Nephron progenitor cell (in vitro differentiated cells): Measurements from ENCODE around the gene ABHD14A.
A peak's percentile ranks its signal among the peaks of the same experiment; 100 is the strongest.

Source experiments
- DNase-seq: peaks from one replicate; pipeline ENCODE4 v3.0.0; 2021
- H3K27ac Mint-ChIP-seq: 2 replicates; pipeline ENCODE4 v1.8.0; 2021; ENCODE audit warnings: mild to moderate bottlenecking, moderate library complexity, mixed read lengths
- H3K27me3 Mint-ChIP-seq: 2 replicates; pipeline ENCODE4 v1.8.0; 2021; ENCODE audit warnings: mild to moderate bottlenecking, low read depth, mixed read lengths; ENCODE audit not compliant: poor library complexity
- H3K36me3 Mint-ChIP-seq: 2 replicates; pipeline ENCODE4 v1.8.0; 2021; ENCODE audit warnings: low read depth, mixed read lengths
- H3K4me1 Mint-ChIP-seq: 2 replicates; pipeline ENCODE4 v1.8.0; 2021; ENCODE audit warnings: mixed read lengths
- H3K4me3 Mint-ChIP-seq: 2 replicates; pipeline ENCODE4 v1.8.0; 2021; ENCODE audit warnings: mild to moderate bottlenecking, moderate library complexity, mixed read lengths
- H3K9me3 Mint-ChIP-seq: 2 replicates; pipeline ENCODE4 v1.8.0; 2021; ENCODE audit warnings: mild to moderate bottlenecking, moderate library complexity, mixed read lengths
- TF ChIP-seq, protein P1 (sequence below): fragments of 200-600 bp; sonication (generic); IDR thresholded peaks from 2 replicates; pipeline ENCODE4 v1.5.0; 2021; ENCODE audit warnings: antibody characterized with exemption

ABHD14A gene

DNA sequence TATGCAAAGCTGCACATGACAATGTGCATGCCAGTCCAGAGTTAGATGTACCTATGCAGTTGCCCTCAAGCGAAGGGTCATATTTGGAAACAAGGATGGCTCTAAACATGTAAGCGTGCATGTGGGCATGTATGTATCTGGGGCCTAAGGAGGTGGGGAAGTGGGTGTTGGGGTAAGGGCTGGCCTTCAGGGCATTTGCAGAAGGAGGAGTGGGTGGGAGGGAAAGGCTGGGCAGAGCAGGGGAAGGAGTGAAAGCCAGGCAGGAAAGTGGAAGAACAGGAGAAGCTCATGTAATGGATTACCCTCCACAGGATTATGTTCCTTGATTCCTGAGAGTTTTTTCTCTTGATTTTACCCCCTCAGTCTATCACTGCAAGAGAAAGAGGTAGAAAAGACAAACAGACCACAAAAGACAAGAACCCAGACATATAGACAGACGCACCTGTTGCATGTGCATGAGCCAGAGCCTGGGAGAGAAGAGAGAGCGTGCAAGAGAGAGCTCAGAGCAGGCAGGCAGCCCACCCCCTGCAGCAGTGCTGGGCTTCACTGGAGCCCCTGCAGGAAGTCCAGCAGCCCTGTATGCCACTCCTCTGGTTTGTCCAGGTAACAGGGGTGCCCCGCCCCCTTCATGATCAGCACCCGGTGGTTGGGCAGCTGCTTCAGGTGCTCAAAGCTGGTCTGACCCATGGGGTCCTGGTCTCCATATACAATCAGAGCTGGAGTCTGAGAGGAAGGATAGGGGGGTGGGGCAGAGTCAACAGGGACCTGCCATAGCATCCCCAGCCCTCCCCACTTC lies 5.8 kb upstream of the ABHD14A start:
- Mint-ChIP-seq H3K36me3 (no peaks in the 10 kb centered on the region), H3K4me1 (peaks cover 70% of the 10 kb centered on the region)

DNA sequence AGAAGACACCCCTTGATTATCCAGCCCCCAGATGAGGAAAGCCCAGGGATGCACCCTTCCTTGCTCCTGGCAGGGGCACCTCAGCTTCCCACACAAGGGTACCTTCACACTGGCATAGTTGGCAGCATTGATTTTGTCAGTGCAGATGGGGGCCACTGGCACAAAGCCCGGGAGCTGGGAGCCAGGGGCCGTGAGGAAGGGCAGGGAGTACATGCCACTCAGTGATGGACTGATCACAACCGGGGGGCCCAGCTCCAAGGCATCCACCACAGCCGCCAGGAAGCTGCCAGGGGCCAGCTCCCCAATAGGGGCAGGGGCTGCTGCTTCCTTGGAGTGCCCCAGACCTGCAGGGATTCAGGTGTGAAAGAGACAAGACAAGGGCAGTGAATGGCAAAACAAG lies 5.0 kb upstream of the ABHD14A start:
- H3K9me3 Mint-ChIP-seq = no peaks in the 10 kb centered on the region
- H3K4me3 Mint-ChIP-seq = no peak overlapping the region
- TF ChIP-seq, protein P1, sequence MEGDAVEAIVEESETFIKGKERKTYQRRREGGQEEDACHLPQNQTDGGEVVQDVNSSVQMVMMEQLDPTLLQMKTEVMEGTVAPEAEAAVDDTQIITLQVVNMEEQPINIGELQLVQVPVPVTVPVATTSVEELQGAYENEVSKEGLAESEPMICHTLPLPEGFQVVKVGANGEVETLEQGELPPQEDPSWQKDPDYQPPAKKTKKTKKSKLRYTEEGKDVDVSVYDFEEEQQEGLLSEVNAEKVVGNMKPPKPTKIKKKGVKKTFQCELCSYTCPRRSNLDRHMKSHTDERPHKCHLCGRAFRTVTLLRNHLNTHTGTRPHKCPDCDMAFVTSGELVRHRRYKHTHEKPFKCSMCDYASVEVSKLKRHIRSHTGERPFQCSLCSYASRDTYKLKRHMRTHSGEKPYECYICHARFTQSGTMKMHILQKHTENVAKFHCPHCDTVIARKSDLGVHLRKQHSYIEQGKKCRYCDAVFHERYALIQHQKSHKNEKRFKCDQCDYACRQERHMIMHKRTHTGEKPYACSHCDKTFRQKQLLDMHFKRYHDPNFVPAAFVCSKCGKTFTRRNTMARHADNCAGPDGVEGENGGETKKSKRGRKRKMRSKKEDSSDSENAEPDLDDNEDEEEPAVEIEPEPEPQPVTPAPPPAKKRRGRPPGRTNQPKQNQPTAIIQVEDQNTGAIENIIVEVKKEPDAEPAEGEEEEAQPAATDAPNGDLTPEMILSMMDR = no peak
- no peaks in the 10 kb centered on the region for H3K36me3 Mint-ChIP-seq
- H3K27me3 Mint-ChIP-seq = peaks cover 2% of the 10 kb centered on the region
- peaks cover 69% of the 10 kb centered on the region for H3K4me1 Mint-ChIP-seq
- no peak for DNase-seq
- H3K27ac Mint-ChIP-seq = no peak overlapping the region

More for the DNA sequence above, 5.8 kb upstream of the ABHD14A start:
- Mint-ChIP-seq H3K9me3 (no peaks in the 10 kb centered on the region), H3K27me3 (peaks cover 1% of the 10 kb centered on the region), H3K4me3 (peak overlapping the region; percentile 87), H3K27ac (peak overlapping the region; percentile 97)
- TF ChIP-seq, protein P1 = no peak
- DNase-seq = no peak

- Mint-ChIP-seq H3K4me3 (peak overlapping the region; percentile 23), H3K27ac (peak overlapping the region; percentile 29)
- DNase-seq = no peak
Measured at GRCh38 chr3:51970606-51971300, 4.1 kb upstream of the ABHD14A start.

DNA sequence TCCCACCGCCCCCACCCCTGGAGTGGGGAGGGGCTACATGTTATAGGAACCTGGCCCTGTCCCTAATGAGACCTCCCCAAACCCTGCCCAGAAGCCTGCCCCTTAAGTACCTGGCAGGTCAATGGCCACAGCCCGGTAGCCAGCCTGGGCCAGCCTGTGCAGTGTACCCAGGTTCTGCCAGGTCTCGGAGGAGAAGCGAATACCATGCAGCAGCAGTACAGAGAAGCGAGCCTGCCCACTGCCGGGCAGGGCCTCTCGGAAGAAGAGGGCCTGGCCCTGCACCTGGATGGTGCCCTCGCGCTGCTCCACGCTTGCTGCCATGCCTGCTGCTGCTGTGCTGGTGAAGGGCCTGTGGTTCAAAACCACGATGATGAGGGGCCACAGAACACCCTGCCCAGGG lies 3.5 kb upstream of the ABHD14A start:
- no peaks in the 10 kb centered on the region for H3K36me3 Mint-ChIP-seq
- H3K4me1 Mint-ChIP-seq = peaks cover 67% of the 10 kb centered on the region

More at GRCh38 chr3:51970606-51971300, 4.1 kb upstream of the ABHD14A start:
- Mint-ChIP-seq H3K36me3 (no peaks in the 10 kb centered on the region), H3K9me3 (no peaks in the 10 kb centered on the region), H3K4me1 (peaks cover 68% of the 10 kb centered on the region), H3K27me3 (peaks cover 2% of the 10 kb centered on the region)
- TF ChIP-seq, protein P1 = no peak

GRCh38 chr3:51974277-51974962 lies 444 bp upstream of the ABHD14A start:
- Mint-ChIP-seq H3K27ac (peak overlapping the region; percentile 71), H3K4me1 (peaks cover 63% of the 10 kb centered on the region), H3K27me3 (peaks cover 2% of the 10 kb centered on the region), H3K9me3 (no peaks in the 10 kb centered on the region), H3K4me3 (peak overlapping the region; percentile 85), H3K36me3 (no peaks in the 10 kb centered on the region)
- TF ChIP-seq, protein P1 = peak; percentile 8
- no peak for DNase-seq

More for the DNA sequence above, 3.5 kb upstream of the ABHD14A start:
- Mint-ChIP-seq H3K27me3 (peaks cover 2% of the 10 kb centered on the region), H3K9me3 (no peaks in the 10 kb centered on the region), H3K4me3 (peak overlapping the region; percentile 23), H3K27ac (no peak overlapping the region)
- no peak for DNase-seq
- TF ChIP-seq, protein P1 = no peak
